SH-SY5Y (cell line): ENCODE results near the gene NXNL1.

Experiments
- GATA2 ChIP-seq: IDR thresholded peaks from 2 replicates; pipeline ENCODE4 v1.6.1; 2011; ENCODE audit warnings: mild to moderate bottlenecking, low read depth, low read length
- GATA3 ChIP-seq: IDR thresholded peaks from 2 replicates; pipeline ENCODE4 v1.6.1; 2011; ENCODE audit warnings: low read depth, mild to moderate bottlenecking, low read length, moderate library complexity

NXNL1 gene

GRCh38 chr19:17450264-17451075 lies 10.3 kb downstream of the NXNL1 start:
- TF ChIP-seq GATA3 (no peak), GATA2 (no peak)

GRCh38 chr19:17448131-17448967 lies 12.4 kb downstream of the NXNL1 start, which contains the start of gene TMEM221:
TSS of gene TMEM221 (minus strand) at chr19:17448668. CDS start at chr19:17448462, 206 bp downstream.
- TF ChIP-seq GATA3 (no peak), GATA2 (no peak)

- TF ChIP-seq GATA3 (no peak), GATA2 (no peak)
Measured at GRCh38 chr19:17447704-17448130, 13.0 kb downstream of the NXNL1 start.

- no peak for TF ChIP-seq GATA2
- no peak for TF ChIP-seq GATA3
Measured at GRCh38 chr19:17445526-17446165, 15.1 kb downstream of the NXNL1 start.

GRCh38 chr19:17441241-17442021 lies 19.3 kb downstream of the NXNL1 start:
- TF ChIP-seq GATA2 (no peak), GATA3 (no peak)

GRCh38 chr19:17436874-17437267 lies 23.9 kb downstream of the NXNL1 start:
- no peak for TF ChIP-seq GATA3
- no peak for TF ChIP-seq GATA2

- no peak for TF ChIP-seq GATA2
- TF ChIP-seq GATA3 = no peak
Measured at GRCh38 chr19:17436094-17436873, 24.4 kb downstream of the NXNL1 start.

- no peak for TF ChIP-seq GATA2
- TF ChIP-seq GATA3 = no peak
Measured at GRCh38 chr19:17435218-17435617, 25.5 kb downstream of the NXNL1 start.

GRCh38 chr19:17431417-17431816 lies 29.3 kb downstream of the NXNL1 start:
- TF ChIP-seq GATA2 (no peak), GATA3 (no peak)

- TF ChIP-seq GATA2 (no peak), GATA3 (no peak)
Measured at GRCh38 chr19:17429641-17430113, 31.0 kb downstream of the NXNL1 start.

- no peak for TF ChIP-seq GATA3
- no peak for TF ChIP-seq GATA2
Measured at GRCh38 chr19:17424743-17425365, 35.9 kb downstream of the NXNL1 start.
